ENCODE measurements around the gene KY. TPM values are rescaled to one million over a fixed set of nuclear protein-coding genes. Genes with fewer than 3 reads are reported as not detected.

Gene KY
- total and polyA plus RNA-seq, 2 of the 13 experiments (the other 11 are each of a cell fraction or from before 2014, with no cell fraction given) = not detected

- ChIA-PET CTCF (ENCODE audit: low intra/inter-chr PET ratio, low total read pairs) (no interaction called here), POLR2A (no interaction called here)
- Histone ChIP-seq H2AFZ (ENCODE audit: low read length) (no peak overlapping the region), H3K36me3 (replicated peaks in 1 of 2; ENCODE audit: control insufficient read depth in 1 of 2, insufficient read depth in 2 of 2, low read length in 2 of 2) (no peaks in the 10 kb centered on the region), H3K79me2 (ENCODE audit: insufficient read depth, low read length) (no peaks in the 10 kb centered on the region), H3K4me3 (replicated peaks in 1 of 3; ENCODE audit: insufficient read depth in 1 of 3, low read depth in 2 of 3, low read length in 3 of 3) (no peak overlapping the region), H3K27ac (ENCODE audit: extremely low read length, insufficient read depth, low read length) (no peak overlapping the region), H3K4me1 (ENCODE audit: insufficient read depth, low read length) (no peaks in the 10 kb centered on the region), H4K20me1 (ENCODE audit: insufficient read depth, low read length) (no peaks in the 10 kb centered on the region), H3K9me3 (ENCODE audit: low read length) (no peaks in the 10 kb centered on the region), H3K9ac (ENCODE audit: insufficient read depth, low read depth, low read length) (no peak overlapping the region), H3K4me2 (ENCODE audit: low read depth, low read length) (no peak overlapping the region), H3K27me3 (ENCODE audit: control insufficient read depth in 1 of 2, insufficient read depth in 2 of 2, low read length in 2 of 2) (peaks cover 0 to 6% of the 10 kb centered on the region in 2 experiments; a peak in 1 of 5 replicates)
- DNase-seq (ENCODE audit: low spot score) = no peak
- in situ Hi-C loops (cut with HindIII; ENCODE audit: extremely low pct_ligation_motif_present, low pct_unique_long_range_greater_than_20kb) = no loop called here
- WGBS (ENCODE audit: low lambda C conversion rate) = 15% methylated on average over 5 of the region's 5 CpGs
- intact Hi-C loops (cut with micrococcal nuclease; ENCODE audit: unreplicated experiment) = no loop called here
- no TSS peak for BruUV-seq (replicated peaks)
- ATAC-seq = no peak
- no peak for FAIRE-seq
- no peak for TF ChIP-seq KDM5A (IDR thresholded peaks at IDR 0.05; ENCODE audit: borderline replicate concordance, low read length)
- no peak for TF ChIP-seq HNF1A (IDR thresholded peaks at IDR 0.05; ENCODE audit: low read depth)
- no peak for TF ChIP-seq HNF1A (CRISPR knock-in tag; IDR thresholded peaks at IDR 0.05; ENCODE audit: borderline replicate concordance)
- no peak for TF ChIP-seq MTF1 (CRISPR knock-in tag; IDR thresholded peaks at IDR 0.05)
- no peak for TF ChIP-seq AGO1 (IDR thresholded peaks at IDR 0.05; ENCODE audit: low read depth, low read length, poor library complexity, severe bottlenecking)
- TF ChIP-seq PRDM10 (CRISPR knock-in tag; IDR thresholded peaks at IDR 0.05; ENCODE audit: low read depth) = no peak
- TF ChIP-seq TARDBP (CRISPR knock-in tag; IDR thresholded peaks at IDR 0.05) = no peak
- no peak for TF ChIP-seq NONO (IDR thresholded peaks at IDR 0.05)
- no peak for TF ChIP-seq NONO (CRISPR knock-in tag; conservative IDR thresholded peaks at IDR 0.05)
- no peak for TF ChIP-seq TCF7L2 (IDR thresholded peaks at IDR 0.05; ENCODE audit: low read depth, low read length)
- TF ChIP-seq RBM39 (IDR thresholded peaks at IDR 0.05; ENCODE audit: low read depth, low read length, poor library complexity, severe bottlenecking) = no peak
- no peak for TF ChIP-seq CREB1 (IDR thresholded peaks at IDR 0.05)
- no peak for TF ChIP-seq CREB1 (CRISPR knock-in tag; IDR thresholded peaks at IDR 0.05)
- no peak for TF ChIP-seq HOXA3 (CRISPR knock-in tag; IDR thresholded peaks at IDR 0.05)
- TF ChIP-seq PHF20 (CRISPR knock-in tag; IDR thresholded peaks at IDR 0.05) = no peak
- TF ChIP-seq NFYB (CRISPR knock-in tag; IDR thresholded peaks at IDR 0.05) = no peak
- no peak for TF ChIP-seq SRSF4 (IDR thresholded peaks at IDR 0.05; ENCODE audit: low read depth, low read length, poor library complexity, severe bottlenecking)
- TF ChIP-seq MEIS2 (CRISPR knock-in tag; IDR thresholded peaks at IDR 0.05) = no peak
- TF ChIP-seq SP1 (IDR thresholded peaks at IDR 0.05) = no peak
- TF ChIP-seq SP1 (CRISPR knock-in tag; IDR thresholded peaks at IDR 0.05) = no peak
- TF ChIP-seq ZSCAN31 (CRISPR knock-in tag; IDR thresholded peaks at IDR 0.05; ENCODE audit: low read depth) = no peak
These were observed 7.7 kb upstream of the KY start for GRCh38 chr3:134658555-134658954.
